HG02852 (cell line): ENCODE results near the gene ASPSCR1.

Source experiments
- ATAC-seq: cut with Tn5 transposase; IDR thresholded peaks from one replicate; pipeline ENCODE4 v1.9.1; 2021; ENCODE audit warnings: mild to moderate bottlenecking, moderate library complexity; ENCODE audit not compliant: unreplicated experiment

The ASPSCR1 gene

DNA sequence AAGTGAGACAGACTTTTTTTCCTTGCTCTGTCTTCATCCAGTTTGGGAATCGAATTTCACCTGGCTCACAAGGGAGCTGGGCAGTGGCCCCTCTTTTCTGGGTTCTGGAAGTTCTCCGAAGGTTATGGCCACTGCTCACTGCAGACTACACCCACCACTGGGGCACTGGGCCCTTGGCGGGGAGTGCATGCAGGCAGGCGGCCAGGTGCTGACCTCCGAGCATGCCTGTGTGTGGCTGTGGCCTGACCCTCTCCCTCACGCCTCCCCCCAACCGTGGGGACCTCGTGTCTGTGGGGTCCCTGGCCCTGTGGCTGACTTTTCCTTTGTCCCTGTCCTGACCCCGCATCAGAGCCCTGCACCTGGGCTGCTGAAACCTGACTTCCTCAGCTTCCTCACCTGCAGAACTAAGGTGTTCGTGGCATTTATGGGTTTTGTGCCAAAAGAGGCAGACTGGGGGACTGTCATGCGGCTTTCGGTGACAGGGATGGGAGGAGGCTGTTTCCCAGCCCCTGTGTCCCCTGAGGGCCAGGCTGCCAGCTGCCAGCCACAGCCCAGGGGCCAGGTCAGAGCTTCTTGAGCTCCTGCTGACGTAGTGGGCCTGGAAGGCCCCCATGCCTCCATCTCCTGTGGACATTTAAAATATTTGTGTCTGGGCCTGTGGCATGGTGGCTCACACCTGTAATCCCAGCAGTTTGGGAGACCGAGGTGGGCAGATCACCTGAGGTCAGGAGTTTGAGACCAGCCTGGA, 21.4 kb downstream of the ASPSCR1 start:
- ATAC-seq, result no peak

DNA sequence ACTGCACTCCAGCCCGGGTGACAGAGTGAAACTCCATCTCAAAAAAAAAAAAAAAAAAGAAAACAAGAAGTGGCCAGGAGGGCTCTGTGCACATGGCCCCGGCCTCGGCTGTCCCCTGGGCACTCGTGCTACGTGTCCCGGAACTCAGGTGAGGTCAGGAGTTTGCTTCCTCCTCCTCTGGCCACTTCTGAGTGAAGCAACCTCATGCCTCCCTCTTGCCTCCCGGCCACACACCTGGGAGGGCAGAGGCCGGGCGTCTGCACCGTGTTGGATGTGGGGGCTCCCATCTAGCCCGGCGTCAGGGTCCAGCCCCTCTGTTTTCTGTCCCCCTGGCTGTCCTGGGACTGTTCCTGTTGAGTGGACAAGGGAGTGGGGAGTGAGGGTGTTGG, 22.2 kb downstream of the ASPSCR1 start:
- no peak for ATAC-seq

DNA sequence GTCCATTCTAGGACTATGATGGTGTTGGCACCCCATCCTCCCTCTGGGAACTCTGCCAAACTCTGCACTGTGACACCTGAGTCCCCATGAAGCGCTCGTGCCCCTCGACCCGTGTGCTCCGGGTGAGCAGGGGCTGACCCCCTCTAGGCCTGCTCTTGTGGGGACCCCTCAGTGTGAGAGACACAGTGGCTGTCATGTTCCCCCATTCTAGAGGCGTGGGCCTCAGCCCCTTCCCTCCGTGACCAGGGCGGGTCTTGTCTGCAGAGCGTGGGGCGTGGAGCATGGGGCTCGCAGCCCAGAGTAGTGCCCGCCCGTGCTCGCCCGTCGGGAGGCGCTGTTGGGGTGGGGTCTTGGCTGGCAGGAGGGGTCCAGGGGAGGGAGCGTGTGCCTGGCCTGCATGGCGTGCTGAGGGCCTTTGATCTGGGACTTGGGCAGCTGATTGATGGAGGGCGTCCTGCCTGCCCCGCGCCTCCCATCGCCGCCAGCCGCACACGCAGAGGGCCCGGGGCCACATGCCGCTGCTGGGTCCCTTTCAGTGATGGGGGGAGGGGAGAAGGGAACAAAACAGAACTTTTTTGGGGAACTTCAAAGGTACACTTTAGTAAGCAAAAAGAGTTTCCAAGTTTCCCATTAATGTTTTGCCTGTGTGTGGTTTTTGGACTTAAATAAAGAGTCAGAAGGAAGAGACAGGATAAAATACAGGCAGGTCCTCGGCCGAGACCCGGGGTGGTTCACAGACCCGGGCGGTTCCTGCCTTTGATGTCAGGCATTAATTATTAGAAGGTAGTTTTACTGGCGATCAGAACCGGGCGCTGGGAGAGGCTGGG, 22.8 kb downstream of the ASPSCR1 start:
- ATAC-seq, result no peak

DNA sequence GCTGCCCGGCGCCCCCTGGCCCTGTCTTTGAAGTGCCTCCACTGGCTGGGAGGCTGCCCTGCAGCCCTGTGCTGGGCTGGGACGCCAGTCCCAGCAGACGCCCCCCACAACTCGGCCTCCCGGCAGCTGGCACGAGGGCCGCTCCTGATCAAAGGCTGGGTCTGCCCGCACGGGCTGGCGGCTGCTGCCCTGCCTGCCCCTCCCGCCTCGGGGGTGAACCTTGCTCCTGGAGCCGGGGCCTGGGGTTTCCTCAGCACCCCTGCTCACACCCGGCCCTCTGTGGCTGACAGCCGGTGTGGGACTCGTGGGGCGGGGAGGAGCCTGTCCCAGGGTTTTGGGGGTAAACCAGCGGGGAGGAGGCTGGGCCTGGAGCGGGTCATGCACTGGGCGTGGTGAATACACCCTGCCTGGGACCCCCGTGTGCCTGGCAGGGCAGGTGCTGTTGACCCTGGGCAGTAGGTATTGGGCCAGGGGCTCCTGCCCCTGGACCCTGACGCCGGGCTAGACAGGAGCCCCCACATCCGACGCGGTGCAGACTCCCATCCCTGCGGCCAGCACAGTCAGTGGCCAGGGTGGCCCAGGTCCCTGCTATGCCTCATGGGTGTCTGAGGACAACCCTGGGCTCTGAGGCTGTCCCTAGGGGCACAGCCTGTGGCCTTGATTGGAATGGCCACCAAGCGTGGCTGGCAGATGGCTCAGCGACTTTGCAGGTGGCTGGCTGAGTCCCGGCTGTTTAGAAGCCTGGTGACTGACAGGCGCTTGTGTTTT, 23.6 kb downstream of the ASPSCR1 start:
- no peak for ATAC-seq

DNA sequence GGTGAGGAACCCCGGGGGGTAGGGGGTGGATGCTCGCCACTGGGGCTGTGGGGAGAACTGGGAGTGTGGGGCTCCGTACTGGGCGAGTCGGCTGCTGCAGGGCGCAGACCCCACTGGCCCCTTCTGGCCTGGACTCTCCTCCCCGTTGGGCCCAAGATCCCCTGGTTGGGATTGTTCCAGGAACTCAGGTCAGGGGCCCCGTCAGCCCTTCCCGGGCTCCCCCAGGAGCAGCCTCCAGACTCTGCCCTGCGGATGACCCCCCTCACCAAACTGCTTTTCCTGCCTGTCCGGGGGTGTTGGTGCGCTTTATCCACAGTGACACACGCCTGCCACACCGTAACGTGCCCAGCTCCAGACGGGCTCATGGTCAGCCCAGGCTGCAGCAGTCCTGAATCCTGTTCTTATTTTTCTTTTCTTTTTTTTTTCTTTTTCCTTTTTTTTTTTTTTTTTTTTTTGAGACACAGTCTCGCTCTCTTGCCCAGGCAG, 24.2 kb downstream of the ASPSCR1 start:
- ATAC-seq, result no peak

DNA sequence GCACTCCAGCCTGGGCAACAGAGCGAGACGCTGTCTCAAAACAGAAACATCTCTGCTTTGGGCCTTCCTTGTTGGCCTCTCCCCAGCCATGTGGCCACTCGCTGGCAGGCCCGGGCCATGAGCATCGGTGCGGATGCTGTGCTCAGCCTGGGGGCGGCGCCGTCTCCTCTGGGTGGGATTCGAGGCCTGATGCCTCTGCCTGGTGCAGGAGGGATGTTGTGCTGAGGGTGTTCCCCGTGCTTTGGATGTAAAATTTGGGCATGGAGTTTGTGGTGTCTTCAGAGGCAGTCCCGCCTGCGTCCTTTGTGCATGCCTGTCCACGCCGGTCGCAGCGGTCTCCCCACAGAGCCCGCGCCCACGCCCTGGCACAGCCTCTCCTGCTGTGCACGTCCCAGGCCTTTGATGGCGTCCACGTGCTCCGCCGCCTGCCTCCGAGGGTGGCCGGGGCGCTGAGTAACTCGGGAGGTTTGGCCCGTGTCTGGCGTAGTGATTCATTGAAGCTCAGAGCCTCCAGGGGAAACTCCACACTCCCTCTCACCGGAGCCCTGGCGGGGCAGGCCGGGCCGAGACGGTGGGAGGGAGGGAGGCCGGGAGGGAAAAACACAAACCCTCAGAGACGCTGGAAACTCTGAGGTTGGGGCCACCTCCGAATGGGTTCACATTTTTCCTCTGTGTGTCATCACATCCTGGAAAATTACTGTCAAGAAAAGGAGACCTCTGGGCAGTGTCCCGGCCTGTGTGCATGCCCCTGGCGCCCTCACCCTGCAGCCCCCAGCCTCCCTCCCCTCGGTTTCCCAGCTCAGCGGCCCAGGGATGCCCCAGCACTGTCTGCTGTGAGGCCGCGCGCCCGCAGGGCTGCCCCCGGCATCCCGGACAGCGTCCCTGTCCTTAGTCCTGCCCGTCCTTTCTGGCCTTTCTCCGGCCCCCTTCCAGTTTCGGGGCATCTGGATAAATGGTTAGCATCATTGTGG, 26.3 kb downstream of the ASPSCR1 start:
- no peak for ATAC-seq

DNA sequence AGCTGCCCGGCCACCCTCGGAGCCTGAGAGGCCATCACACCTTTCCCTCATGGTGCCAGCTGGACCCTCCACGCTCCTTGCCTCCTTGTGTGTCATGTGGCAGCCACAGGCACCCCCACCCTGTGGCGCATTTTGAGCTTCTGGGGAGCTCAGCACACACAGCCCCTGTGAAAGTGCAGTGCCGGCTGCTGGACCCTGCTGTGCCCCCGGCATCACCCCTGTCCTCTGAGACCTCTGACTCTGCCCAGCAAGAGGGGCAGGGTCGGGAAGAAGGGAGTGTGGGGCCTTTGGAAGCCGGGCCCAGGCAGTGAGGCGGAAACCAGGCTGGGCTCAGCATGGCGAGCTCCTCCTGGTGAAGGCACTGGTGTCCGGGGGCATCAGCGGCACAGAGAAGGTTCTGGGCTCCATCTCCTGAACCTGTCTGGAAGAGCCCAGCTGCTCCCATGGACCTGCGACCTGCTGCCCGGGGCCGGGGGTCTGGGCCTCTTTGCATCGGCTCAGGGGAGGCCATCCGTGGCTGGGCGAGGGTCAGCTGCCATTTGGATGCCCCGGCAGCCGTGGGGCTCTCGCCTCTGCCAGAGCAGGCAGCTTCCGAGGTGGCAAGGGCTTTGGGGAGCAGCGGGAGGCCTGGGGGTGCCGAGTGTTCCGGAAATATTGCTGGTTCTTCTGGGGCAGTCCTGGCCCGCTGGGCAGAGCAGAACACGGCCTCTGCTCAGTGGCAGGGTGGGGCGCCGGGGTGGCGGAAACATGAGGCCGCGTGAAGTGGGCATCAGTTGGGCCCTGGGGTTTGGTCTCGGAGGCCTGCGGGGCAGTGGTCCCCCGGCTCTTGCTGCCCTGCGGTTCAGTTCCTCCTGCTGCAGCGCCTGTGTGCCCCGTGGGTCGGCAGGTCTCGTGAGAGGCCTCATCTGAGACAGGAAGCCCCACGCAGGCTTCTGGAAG, 27.4 kb downstream of the ASPSCR1 start:
- ATAC-seq, result no peak

DNA sequence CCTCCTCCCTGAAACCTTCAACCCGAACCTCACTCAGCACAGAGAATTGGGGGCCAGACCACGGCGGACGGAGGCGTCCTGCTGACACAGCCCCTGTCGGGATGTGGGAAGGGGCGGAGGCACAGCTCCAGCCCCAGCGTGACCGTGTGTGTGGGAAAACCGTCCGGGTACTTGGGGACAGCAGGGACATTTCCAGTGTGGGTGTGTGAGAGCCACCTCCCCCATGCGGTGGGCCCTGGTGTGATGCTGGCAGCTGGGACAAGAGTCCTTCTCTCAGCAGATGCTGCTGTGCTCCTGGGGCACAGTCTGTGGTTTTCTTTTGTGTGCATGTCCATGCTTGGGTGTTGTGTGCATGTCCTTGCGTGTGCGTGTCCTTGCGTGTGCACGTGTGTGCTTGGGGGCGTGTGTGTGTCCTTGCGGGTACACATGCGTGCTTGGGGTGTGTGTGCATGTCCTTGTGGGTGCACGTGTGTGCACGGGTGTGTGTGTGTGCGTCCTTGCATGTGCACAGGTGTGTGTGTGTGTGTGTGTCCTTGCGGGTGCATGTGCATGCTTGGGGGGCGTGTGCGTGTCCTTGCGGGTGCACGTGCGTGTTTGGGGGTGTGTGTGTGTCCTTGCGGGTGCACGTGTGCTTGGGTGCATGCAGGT, 28.4 kb downstream of the ASPSCR1 start:
- ATAC-seq, result no peak

DNA sequence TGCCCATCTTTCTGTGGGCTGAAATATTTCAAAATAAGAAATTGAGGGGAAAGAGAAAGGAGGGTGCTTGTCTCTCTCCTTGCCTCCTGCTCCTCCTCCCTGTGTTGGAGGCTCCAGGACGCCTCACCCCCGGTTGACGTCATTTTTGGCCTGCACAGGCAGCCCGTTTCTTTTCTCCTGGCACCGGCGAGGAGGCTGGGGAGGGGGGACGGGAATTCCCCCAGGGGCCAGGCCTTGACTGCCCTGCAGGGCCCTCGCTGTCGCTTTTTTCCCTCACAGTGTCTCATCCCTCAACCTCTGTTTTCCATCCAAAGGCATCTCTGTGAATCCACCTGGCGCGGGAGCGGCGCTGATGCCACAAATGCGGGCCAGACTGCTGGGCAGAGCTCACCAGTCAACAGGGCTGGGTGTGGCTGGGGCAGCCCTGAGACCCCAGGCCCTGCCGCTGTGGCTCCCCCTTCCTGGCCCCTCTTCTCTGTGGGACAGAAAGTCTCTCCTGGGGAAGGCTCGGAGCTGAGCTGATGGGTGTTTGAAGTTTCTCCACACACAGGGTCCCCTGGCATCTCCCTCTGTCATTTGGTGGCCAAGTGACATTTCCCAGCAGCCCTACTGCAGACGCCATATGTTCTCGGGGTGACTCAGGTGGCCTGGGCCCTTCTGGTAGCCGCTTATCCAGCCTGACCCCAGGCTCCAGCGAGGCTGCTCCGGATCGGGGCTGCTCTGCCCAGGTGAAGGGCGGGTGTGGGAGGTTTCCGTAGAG, 29.2 kb downstream of the ASPSCR1 start:
- no peak for ATAC-seq

DNA sequence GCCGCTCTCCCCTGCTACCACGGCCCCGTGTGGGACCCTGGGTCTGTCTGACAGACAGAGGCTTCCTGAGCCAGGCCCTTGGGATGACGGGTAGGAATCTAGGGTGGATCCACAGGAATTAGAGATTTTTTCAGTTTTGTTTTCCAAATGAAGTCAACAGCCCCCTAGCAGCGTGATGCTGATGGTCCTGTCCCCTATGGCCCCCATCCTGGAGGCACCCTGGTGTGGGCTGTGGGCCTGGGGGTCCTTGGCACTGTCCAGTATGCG, 29.7 kb downstream of the ASPSCR1 start:
- ATAC-seq, result no peak

DNA sequence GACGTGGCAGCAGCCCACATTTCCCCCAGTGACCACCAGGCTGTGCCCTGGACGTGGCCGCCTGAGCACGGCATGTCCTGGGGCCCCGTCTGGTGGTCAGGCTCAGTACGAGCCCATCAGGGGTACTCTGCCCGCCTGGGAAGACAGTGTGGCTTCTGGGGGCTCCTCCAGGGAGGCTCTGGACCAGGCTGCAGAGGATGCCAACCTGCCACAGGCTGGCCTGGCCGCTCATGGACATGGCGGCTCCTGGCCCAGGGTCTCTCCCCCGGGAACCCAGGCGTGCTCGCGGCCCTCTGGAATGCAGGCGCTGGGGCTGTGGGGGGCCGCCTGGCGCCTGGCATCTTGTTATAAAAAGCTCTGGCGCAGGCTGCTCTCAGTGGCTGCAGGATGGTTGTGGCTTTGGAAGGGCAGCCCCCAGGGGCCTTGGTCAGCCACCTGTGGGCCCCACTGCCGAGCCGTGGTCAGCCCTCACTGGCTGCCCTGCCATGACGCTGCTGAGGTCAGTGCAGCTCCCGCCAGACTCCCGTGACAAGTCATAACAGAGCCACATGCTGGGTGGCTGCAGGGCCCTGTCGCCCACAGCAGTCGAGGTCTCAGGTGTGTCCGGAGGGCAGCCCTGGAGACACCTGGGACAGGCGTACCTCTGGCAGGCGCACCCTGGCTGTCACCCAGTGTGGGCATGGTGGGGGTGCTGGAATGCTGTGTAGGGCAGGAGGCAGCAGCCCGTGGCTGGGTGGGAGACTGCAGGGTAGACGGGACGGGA, 30.2 kb downstream of the ASPSCR1 start:
- ATAC-seq, result no peak

DNA sequence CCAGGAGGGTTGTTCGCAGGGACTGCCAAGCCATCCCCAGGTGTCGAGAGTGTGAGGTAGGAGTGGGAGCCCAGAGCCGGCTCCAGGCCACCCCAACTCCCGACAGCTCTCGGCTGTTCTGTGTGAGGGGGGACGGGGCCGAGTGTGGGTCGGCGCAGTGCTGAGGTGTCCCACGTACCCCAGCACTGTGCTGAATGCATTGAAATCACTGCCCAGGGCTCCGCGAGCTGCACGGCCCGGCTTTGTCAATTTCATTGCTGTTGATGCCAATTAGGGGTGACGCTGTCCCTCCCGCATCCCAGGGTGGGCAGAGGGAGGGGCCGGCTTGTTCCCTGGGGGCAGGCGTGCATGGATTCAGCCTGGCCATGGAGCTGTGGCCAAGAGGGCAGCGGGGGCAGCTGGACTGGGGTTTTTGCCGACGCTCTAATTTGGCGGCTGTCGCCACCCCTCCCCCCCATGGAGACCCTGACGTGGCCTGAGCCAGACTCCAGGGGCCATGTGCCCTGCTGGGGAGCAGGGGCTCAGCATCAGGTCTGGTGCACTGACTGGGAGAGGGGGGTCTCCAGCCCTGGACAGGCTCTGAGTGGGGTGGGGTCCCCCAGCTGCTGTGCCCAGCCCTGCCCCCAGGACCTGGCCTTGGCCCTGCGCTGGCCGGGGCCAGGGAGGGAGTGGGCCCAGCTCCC, 31.0 kb downstream of the ASPSCR1 start:
- no peak for ATAC-seq

DNA sequence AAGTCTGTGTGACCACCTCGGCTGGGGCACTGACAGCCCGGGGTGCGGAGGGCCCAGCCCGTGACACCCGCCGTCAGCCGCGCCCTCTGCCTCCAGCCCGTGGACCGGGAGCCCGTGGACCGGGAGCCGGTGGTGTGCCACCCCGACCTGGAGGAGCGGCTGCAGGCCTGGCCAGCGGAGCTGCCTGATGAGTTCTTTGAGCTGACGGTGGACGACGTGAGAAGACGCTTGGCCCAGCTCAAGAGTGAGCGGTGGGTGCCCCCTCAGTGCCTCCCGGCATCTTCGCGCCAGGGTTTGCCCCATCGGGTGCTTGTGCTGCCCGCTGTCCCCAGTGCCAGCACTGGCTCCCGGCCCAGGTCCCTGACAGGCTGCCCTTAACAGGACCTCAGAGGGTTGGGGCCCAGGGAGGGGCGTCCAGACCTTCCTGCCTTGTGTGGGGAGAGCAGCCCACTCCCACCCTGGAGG, 31.5 kb downstream of the ASPSCR1 start:
- ATAC-seq, result no peak

DNA sequence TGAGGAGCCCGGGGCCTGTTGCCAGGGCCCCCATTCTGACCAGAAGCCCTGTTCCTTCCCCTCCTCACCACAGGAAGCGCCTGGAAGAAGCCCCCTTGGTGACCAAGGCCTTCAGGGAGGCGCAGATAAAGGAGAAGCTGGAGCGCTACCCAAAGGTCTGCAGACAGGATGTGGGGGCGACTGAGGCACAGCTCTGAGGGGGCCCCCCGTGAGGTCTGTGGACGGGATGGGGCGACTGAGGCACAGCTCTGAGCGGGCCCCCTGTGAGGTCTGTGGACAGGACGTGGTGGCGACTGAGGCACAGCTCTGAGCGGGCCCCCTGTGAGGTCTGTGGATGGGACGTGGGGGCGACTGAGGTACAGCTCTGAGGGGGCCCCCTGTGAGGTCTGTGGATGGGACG, 32.0 kb downstream of the ASPSCR1 start:
- no peak for ATAC-seq

DNA sequence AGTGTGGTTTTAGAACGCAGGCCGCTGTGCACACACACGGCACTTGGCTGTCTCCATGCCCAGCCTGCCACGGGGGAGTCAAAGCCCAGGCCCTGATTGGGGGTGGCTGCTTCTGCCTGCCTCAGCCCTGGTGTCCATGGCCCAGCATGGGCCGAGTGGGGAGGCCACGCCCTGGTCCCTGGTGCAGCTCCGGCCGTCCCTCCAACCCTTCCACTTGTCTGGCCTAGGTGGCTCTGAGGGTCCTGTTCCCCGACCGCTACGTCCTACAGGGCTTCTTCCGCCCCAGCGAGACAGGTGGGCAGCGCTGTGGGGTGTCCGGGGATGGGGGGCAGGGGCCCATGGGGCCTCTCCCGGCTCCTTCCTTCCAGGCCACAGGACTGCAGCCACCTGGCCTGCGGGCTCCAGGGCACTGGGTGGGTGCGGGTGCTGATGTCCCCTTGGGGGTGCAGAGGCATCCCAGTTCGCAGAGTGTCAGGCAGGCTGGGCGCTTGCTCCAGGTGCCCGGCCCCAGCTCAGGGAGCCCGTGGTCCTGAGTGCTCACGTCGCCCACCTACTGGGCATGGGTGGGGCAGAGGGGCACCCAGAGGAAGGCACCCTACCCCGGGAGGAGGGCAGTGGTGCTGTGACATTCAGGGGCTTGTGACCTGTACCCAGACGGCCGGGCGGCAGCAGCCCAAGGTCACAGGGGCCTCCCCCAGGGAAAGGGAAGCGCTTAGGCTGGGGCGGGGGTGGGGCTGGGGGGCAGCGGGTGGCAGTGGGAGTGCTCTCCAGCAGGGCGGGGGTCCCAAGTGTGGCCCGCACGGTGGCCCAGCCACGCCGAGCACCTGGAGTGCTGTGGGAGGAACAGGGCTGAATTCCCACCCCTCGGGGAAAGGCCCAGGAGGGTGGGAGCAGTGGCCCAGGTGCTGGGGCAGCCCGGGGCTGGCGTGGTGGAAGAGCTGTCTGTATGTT, 33.4 kb downstream of the ASPSCR1 start:
- no peak for ATAC-seq
